DMS 273 treated with DMSO at 0.1 percent for 48 hours (cell line): ENCODE measurements around the gene SYNE1.

Experiments
- DNase-seq: peaks from one replicate; lab custom pipeline; 2025; lab: John Stamatoyannopoulos, UW

Gene SYNE1

DNA sequence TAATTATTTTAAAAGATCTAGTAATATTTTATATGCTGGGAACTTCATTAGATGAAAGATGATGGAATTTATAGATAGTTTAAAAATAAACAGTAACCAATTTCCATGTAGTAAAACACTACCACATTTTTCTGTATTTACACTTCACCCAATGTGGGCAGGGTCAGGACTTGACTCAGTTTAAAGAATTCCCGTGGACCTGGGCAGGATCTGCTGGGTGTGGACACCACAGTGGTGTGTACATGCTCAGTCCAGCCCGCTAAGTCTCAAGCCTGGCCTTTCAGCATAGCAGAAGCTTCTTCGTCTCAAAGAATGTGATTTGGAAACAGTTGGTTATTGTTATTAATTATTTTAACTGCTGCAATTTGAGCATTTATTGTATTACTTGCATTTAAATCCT is 364.2 kb downstream of the SYNE1 start:
- DNase-seq: no peak

DNA sequence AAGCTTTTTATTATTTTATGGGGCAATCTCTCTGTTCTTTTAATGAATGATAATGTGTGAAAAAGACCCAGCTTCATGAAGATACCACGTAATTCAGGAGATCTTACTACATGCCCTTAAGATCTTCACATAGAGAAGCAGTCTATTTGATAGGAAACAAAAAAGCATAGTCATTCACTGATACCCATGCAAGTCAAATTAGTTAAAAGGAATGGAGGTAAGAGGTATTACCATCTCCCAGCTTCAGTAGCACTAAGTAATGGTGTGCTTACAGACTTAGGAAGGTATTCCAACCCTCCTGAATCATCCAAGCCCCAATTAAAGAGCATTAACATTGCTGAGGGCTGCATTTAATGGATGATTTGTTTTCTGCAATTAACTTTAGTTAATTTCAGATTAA is 364.7 kb downstream of the SYNE1 start:
- DNase-seq: no peak

DNA sequence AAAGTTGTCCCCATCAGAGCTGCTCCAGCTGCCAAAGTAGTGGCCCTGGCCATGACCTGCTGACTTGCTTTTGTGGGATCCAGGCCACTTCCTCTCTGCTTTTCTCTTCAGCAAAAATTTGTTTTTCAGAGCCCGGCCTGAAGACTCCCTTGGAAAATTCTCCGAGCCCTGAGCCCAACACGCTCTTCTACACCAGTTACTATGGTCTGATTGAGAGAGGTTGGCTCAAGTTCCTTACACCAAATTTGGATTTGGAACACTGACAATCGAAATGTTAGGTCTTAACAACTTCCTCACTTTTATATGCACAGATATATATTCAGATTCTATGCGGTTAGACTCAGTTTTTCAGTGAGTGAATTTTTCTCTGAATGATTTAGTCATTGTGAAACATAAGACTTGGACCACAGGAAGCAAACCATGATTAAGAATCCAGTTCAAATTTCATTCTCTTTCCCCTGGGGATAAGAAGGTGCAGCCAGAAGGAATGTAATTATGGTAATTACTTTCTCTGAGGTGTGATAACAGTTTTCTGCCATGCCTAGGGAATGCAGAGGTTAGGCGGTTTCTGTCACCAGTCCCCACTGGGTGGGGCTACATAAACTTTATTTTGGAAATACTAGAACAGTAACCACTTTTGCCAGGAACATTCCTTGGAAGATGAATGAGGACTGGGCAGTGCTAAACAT is 365.2 kb downstream of the SYNE1 start:
- peak; percentile 45 for DNase-seq

GRCh38 chr6:152270301-152270925 is 366.7 kb downstream of the SYNE1 start:
- DNase-seq: no peak

DNA sequence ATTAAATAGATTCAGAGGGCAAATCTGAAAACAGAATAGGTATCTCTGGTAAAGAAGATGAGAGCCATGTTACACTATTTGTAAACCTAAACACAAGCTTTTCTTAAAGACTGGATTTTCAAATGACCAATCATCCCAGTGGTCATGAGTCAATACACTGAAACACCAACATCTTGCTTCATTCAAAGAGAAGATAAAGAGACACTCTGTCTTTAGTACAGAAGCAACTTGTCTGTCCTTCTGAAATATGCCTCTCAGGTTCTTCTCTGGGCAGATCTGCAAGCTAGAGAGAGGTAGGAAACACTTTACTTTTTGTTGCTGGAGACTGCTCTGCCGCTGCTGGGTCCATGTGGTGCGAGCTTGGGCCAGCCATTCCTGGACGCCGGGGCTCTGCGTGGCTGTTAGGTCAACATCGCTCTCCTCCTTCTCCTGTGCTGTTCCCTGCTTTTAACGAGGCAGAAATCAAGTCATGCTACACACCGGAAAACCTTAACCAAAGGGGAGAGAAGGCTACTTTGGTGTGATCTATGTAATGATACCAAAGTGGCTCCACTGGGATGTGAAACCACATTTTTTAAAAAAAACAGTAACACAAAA is 368.2 kb downstream of the SYNE1 start:
- DNase-seq: no peak

GRCh38 chr6:152267967-152268845 is 369.0 kb downstream of the SYNE1 start:
- DNase-seq: no peak

- no peak for DNase-seq
Observed at GRCh38 chr6:152265651-152266050, 371.5 kb downstream of the SYNE1 start.

GRCh38 chr6:152263582-152263981 is 373.6 kb downstream of the SYNE1 start:
- DNase-seq: no peak

DNA sequence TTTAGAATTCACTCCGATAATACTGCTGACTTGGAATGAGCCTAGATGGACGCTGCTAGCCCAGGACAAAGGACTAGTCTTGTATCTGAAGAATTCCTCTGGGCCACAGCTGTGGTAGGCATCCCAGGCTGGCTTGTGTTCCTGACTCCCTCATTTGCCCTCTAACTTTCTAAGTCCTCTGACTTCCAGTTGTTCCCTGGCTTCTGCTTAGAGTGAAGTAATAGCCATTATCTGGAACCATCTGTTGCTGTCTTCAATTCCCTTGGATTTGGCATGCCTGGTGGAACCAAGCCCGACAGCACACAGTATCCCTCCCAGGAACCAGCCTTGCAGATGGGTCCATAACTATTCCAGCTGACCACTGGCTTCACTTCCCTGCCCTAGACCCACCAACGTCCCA is 376.0 kb downstream of the SYNE1 start:
- no peak for DNase-seq

DNA sequence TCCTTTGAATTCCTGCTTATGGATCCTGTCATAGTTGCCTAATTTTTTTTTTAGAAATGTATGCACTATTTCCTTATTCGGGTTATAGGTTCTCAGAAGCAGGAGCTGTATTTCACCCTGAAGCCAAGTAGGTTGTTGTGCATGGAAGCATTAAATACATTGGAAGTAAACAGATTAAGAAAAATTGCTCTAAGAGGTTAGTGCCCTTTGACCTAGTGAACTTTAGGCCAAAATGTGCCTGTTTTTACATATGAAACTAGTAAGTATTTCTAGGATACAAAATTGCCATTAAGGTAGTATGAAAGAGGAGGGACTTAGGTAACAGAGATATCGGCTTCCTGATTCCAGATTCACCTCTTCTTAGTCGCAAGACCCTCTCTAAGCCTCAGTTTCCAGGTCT is 377.9 kb downstream of the SYNE1 start:
- DNase-seq: no peak

- no peak for DNase-seq
Observed at GRCh38 chr6:152257581-152257980, 379.6 kb downstream of the SYNE1 start.

GRCh38 chr6:152250127-152250526 is 387.0 kb downstream of the SYNE1 start:
- DNase-seq: no peak

DNA sequence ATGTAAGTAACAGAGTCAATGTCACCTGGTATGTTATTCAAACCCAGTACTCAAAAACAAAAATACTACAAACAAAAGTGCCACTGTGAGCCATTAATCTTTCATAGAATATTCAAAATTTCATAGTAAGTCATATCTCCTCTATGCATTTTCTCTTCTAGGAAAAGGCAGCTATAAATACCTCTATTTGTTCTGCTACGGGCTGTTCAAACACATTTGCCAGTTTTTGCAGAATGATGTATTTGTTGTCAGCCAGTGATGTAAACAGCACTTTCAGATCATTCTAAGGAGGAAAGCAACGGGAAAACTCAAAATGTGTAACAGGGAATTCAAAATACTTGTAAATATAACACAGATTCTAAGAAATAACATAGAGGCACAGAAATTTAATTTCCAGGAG is 388.2 kb downstream of the SYNE1 start:
- no peak for DNase-seq

DNA sequence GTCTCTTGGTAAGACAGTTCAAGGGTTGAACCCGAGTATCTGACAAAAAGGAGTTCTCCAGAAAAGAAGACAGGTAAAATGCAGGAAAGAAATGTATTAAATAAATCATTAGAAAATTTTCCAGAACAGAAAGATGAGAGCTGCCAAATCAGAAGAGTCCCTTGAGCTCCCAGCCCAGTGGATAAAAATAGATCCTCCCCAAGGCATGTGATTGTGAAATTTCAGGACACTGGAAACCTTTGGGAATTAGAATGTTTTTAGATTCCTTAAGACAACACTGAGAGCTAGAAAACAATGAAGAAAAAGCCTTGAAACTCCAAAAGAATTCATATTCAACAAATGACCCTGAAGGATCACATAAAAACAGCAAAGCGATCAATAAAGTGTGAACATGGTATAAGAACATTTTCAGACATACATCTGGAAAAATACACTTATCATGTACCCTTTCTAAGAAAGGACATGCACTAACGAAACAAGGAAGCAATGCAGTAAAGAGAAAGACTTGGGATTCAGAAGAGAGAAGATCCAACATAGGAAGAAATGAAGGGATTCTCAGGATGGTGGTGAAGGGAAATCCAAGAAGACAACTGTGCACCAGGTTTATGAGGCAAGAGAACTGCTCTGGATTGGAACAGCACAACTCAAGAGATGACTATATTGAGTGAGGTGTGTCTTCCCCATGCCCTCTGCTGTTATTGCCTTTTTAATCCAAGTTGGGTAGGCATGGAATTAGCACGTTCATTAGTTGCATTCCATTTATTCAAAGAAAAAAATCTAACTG is 390.4 kb downstream of the SYNE1 start:
- no peak for DNase-seq

DNA sequence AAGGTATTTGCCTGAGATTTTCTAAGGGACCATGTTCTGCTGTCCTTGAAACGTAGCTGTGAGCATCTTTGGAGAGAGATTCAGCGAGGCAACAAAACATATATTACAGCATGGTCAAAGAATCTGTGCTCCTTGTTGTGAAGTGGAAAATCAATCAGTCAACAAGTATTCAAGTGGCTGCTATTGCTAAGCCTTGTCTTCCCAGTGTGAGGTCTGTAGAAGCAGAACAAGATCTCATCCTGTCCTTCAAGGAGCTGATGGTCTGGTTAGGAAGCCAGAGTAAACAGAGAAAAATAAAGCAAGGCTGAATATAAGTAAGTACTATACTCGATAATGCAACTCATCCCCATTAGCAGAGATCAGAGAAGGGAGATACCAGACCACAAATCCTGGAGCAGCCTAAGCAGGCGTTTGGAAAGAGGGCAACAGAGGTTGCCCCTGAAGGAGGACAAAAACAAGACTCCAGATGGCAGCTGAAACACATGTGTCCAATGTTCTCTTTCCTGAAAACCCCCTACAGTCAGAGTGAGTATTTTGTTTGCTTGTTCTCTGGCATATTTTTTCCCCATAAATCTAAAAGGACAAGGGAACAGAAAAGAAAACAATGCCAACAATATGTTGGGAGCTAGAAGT is 392.0 kb downstream of the SYNE1 start:
- no peak for DNase-seq

- DNase-seq: no peak
Observed at GRCh38 chr6:152241013-152241766, 396.0 kb downstream of the SYNE1 start.

- DNase-seq: no peak
Observed at GRCh38 chr6:152240436-152240835, 396.7 kb downstream of the SYNE1 start.

- no peak for DNase-seq
Observed at GRCh38 chr6:152236370-152237097, 400.6 kb downstream of the SYNE1 start.

- no peak for DNase-seq
Observed at GRCh38 chr6:152233547-152234320, 403.4 kb downstream of the SYNE1 start.
